GM19240 (cell line): ENCODE data around the gene NFE2L3.
"Not testable (repeated sequence)": the region's sequence is repeated elsewhere in the genome, so short reads cannot be mapped to it uniquely, and the experiment has no call there.

Experiments
- DNase-seq: peaks from one replicate; pipeline ENCODE4 v3.0.0; 2011; ENCODE audit warnings: low spot score; ENCODE audit not compliant: insufficient read length

Gene NFE2L3

DNA sequence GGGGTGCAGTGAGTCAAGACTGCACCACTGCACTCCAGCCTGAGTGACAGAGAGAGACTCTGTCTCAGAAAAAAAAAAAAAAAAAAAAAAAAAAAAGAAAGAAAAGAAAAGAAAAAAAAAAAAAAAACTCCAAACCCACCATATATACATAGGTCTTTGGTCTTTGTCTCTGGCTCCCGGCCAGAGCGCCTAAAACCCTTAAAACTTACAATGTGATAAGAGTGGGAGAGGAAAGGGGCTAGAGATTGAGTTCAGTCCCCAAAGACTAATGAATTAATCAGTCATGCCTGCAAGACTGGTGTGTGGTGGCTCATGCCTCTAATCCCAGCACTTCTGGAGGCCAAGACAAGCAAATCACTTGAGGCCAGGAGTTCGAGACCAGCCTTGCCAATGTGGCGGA is 6.8 kb upstream of the NFE2L3 start:
- no peak for DNase-seq

DNA sequence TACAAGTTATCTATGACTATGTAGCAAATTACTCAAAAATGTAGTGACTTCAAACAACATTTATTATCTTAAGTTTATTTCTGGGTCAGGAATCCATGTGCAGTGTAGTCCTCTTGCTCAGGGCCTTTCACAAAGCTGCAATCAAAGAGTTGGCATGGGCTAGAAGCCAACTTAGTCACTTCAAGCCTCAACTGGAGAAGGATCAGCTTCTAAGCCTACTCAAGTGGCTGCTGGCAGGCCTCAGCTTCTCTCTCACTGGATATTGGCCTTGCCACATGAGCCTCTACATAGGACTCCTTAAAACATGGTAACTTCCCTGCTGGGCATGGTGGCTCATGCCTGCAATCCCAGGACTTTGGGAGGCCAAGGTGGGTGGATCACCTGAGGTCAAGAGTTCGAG is 5.0 kb upstream of the NFE2L3 start:
- no peak for DNase-seq

DNA sequence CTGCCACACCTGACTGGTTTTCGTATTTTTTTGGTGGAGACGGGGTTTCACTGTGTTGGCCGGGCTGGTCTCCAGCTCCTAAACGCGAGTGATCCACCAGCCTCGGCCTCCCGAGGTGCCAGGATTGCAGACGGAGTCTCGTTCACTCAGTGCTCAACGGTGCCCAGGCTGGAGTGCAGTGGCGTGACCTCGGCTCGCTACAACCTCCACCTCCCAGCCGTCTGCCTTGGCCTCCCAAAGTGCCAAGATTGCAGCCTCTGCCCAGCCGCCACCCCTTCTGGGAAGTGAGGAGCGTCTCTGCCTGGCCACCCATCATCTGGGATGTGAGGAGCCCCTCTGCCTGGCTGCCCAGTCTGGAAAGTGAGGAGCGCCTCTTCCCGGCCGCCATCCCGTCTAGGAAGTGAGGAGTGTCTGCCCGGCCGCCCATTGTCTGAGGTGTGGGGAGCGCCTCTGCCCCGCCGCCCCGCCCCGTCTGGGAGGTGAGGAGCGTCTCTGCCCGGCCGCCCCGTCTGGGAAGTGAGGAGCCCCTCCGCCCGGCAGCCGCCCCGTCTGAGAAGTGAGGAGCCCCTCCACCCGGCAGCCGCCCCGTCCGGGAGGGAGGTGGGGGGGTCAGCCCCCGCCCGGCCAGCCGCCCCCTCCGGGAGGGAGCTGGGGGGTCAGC is 4.2 kb upstream of the NFE2L3 start:
- DNase-seq = not testable (repeated sequence)

DNA sequence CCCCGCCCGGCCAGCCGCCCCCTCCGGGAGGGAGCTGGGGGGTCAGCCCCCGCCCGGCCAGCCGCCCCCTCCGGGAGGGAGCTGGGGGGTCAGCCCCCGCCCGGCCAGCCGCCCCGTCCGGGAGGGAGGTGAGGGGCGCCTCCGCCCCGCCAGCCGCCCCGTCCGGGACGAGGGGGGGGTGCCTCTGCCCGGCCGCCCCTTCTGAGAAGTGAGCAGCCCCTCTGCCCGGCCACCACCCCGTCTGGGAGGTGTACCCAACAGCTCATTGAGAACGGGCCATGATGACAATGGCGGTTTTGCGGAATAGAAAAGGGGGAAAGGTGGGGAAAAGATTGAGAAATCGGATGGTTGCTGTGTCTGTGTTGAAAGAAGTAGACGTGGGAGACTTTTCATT is 3.7 kb upstream of the NFE2L3 start:
- DNase-seq = not testable (repeated sequence)

GRCh38 chr7:26149391-26149977 is 2.5 kb upstream of the NFE2L3 start:
- no peak for DNase-seq

DNA sequence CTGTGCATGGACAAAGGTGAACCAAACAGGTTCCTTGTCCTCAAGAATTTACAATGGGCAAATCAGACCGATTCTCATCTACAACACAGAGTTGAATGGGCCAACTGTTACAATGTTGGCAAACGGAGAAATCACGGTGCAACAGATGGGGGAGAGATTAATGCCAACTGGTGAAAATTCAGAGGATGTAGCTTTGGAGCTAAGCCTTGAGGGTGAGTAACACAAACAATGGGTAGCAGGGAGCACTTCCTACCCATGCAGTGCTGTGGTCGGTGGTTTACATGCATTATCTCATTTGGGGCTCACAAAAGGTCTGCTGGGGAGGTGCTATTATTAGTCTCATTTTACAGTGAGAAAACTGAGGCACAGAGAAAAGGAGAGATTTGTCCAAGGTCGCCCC is 902 bp upstream of the NFE2L3 start:
- no peak for DNase-seq

GRCh38 chr7:26151650-26151952 is 397 bp upstream of the NFE2L3 start:
- DNase-seq = no peak

GRCh38 chr7:26152782-26153240 is 813 bp downstream of the NFE2L3 start:
- not testable (repeated sequence) for DNase-seq

DNA sequence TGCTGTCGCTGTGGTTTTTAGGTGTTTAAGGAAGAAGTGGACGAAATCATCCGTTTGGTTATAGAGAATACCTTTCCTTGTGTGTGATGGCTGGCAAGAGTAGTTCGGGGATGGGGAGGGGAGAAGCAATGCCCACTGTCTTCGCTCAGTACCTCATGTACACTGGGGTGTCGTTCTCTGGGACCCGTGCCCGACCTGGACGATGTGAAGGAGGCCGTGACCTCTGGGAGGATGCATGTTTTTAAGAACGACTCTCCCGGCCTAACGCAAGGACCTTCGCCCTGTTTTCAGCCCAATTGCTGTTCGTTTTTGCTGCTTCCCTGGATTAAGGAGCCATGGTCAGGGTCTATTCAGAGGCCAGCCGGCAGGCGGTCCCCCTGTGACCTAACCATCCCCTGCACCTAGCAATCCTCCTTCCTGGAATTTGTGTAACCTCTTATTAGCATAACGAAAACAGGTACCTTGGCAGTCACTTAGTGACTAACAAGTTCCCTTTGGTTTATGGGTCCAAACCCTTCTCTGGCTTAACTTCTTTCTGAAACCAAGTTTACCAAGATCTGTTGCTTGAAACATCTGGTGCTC is 1.3 kb downstream of the NFE2L3 start:
- no peak for DNase-seq

DNA sequence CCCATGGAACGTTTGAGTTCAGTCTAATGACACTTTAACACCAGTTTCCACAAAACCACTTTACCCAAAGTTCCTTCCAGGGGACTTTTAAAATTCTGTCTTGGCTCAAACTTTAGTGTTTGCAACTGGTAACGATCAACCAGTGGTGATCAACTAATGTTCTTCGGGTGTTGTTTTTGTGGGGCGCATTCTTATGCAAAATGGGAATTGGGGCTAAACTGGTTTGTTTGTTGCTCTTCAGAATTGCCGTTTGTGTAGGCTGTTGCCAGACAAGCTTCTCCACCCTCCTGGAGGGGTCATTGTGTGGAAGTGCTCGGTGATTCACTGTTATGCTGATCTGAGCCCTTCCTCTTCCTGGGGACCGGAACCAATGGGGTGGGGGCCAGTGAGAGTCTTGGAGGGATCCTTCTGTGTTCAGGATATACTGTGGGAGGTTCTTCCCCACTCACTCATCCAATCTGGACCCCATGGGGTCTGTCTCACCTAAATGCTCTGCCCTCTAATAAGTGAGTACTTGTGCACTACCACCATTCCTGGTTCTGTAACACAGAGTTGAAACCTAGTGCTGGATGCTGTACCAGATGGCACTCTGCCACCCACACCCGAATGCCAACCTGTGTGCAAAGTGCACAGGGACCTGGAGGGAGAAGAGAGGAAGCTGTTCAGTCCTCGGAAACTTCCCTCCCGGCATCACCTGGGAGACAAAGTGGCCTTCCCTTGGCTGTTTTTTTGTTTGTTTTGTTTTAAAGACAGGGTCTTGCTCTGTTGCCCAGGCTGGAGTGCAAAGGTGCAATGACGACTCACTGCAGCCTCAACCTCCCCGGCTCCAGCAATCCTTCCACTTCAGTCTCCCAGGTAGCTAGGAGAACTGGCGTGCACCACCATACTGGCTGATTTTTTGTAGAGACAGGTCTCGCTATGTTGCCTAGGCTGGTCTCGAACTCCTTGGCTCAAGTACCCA is 2.1 kb downstream of the NFE2L3 start:
- no peak for DNase-seq

GRCh38 chr7:26155531-26156375 is 3.8 kb downstream of the NFE2L3 start:
- no peak for DNase-seq

GRCh38 chr7:26156451-26157420 is 4.7 kb downstream of the NFE2L3 start:
- no peak for DNase-seq

DNA sequence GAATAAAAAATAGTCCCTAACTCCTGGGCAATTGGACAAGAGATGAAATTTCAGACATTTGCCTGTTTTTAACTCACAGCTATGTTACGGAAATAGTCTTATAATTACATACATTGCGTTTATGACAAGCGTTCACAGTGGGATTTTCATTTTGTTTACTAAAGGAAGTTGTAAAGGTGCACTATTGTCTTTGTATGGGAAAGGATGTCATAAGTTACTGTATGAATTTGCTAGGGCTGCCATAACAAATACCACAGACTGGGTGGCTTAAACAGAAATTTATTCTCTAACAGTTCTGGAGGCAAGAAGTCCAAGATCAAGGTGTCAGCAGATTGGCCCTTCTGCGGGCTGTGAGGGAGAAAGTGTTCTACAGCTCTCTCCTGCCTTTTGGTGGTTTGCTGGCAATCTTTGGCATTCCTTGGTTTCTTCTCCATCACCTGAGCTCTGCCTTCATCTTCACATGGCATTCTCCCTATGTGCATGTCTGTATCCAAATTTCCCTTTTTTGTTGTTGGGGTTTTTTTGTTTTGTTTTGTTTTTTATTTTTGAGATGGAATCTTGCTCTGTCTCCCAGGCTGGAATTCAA is 5.6 kb downstream of the NFE2L3 start:
- no peak for DNase-seq

DNA sequence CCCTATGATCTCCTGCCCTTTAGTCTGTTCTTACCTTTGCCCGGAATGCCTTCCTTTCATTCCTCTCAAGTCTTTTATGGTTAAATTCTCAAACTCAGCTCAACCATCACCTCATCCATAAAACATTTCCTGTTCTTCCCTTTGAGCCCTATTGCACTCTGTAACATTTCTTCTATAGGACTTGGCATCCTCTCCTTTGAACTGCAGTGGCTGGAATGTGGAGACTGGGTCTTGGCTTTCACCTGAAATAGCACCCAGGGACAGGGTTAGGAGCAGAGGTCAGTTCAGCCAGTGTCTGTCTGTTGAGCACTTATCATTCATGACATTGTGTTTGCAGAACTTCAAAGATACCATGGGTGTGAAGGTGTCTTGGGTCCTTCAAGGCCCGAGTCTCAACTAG is 7.2 kb downstream of the NFE2L3 start:
- no peak for DNase-seq

GRCh38 chr7:26160896-26161295 is 8.9 kb downstream of the NFE2L3 start:
- DNase-seq = no peak

GRCh38 chr7:26162431-26162830 is 10.4 kb downstream of the NFE2L3 start:
- DNase-seq = no peak

DNA sequence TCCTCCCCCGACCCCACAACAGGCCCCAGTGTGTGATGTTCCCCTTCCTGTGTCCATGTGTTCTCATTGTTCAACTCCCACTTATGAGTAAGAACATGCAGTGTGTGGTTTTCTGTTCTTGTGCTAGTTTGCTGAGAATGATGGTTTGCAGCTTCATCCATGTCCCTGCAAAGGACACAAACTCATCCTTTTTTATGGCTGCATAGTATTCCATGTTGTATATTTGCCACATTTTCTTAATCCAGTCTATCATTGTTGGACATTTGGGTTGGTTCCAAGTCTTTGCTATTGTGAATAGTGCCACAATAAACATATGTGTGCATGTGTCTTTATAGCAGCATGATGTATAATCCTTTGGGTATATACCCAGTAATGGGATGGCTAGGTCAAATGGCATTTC is 11.8 kb downstream of the NFE2L3 start:
- DNase-seq = not testable (repeated sequence)

GRCh38 chr7:26165950-26166683 is 14.1 kb downstream of the NFE2L3 start:
- no peak for DNase-seq
